Brain microvascular endothelial cell (primary cell): ENCODE results near the gene BAG3.
A peak's percentile ranks its signal among the peaks of the same experiment; 100 is the strongest.

Experiments
- DNase-seq: peaks from one replicate; pipeline ENCODE4 v3.0.0-alpha.2; 2020
- H3K27ac ChIP-seq: fragments of 250-450 bp; sonication (Bioruptor Pico); 2 replicates; pipeline ENCODE4 v1.5.1; 2020; ENCODE audit warnings: mild to moderate bottlenecking, moderate library complexity
- H3K27me3 ChIP-seq: fragments of 250-450 bp; sonication (Bioruptor Pico); replicated peaks from 2 replicates; pipeline ENCODE4 v1.5.1; 2020; ENCODE audit warnings: mild to moderate bottlenecking
- H3K36me3 ChIP-seq: fragments of 250-450 bp; sonication (Bioruptor Pico); replicated peaks from 2 replicates; pipeline ENCODE4 v1.5.1; 2020; ENCODE audit warnings: mild to moderate bottlenecking
- H3K4me3 ChIP-seq: 2 replicates; pipeline ENCODE4 v1.5.1; 2011; ENCODE audit warnings: low read depth, mild to moderate bottlenecking, control low read depth, low read length, moderate library complexity
- in situ Hi-C: cut with HindIII; loops from 2 replicates; pipeline ENCODE4 v1.10.0; 2017; ENCODE audit warnings: low sequenced_read_pairs, low pct_ligation_motif_present
- TF ChIP-seq, protein P1 (sequence below): IDR thresholded peaks from 2 replicates; pipeline ENCODE4 v1.5.1; 2011; ENCODE audit warnings: low read depth, mild to moderate bottlenecking, moderate library complexity, low read length, control low read depth, inconsistent platforms; ENCODE audit errors: missing control alignments

Gene BAG3

DNA sequence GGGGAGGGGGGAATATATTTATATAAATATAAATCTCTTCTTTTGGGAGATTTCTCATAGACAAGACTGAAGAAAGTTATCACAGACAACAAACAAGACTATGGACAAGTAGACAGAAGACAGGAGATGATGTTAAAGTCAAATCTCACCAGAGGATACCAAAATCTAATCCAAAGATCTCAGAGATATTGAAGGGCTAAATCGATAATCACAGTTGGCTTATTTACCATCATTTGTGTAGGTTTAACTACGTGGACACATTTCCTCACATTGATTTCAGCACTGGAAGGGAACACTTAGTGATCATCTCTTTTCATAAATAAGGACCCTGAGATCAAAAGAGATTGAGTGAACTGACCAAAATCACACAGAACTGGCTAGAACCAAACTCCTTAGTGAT lies 72.0 kb downstream of the BAG3 start:
- Histone ChIP-seq H3K27ac (no peak overlapping the region), H3K4me3 (no peak overlapping the region), H3K36me3 (no peaks in the 10 kb centered on the region), H3K27me3 (no peaks in the 10 kb centered on the region)
- in situ Hi-C loops = no loop called here
- TF ChIP-seq, protein P1, sequence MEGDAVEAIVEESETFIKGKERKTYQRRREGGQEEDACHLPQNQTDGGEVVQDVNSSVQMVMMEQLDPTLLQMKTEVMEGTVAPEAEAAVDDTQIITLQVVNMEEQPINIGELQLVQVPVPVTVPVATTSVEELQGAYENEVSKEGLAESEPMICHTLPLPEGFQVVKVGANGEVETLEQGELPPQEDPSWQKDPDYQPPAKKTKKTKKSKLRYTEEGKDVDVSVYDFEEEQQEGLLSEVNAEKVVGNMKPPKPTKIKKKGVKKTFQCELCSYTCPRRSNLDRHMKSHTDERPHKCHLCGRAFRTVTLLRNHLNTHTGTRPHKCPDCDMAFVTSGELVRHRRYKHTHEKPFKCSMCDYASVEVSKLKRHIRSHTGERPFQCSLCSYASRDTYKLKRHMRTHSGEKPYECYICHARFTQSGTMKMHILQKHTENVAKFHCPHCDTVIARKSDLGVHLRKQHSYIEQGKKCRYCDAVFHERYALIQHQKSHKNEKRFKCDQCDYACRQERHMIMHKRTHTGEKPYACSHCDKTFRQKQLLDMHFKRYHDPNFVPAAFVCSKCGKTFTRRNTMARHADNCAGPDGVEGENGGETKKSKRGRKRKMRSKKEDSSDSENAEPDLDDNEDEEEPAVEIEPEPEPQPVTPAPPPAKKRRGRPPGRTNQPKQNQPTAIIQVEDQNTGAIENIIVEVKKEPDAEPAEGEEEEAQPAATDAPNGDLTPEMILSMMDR = no peak
- DNase-seq = no peak

DNA sequence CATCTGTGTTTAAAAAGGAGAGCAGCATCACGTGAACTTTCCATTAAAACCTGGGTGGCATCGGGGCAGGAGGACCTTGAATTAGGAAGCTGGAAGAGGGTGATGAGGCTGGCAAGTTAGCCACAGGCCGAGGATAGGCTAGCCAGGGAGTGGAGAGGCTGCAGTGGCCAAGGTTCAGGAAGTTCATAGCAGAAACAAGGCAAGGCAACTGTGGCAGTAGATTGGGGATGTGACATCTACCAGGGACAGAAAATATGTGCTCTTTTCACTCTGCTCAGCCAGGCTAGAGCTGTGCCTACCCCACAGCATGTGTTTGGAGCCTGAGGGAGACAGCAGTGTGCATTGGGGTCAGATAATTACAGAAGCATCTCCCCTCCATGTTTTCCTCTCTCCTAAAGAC lies 72.4 kb downstream of the BAG3 start:
- in situ Hi-C loops = no loop called here
- no peak for DNase-seq
- no peaks in the 10 kb centered on the region for H3K36me3 ChIP-seq
- H3K27ac ChIP-seq = no peak overlapping the region
- H3K4me3 ChIP-seq = no peak overlapping the region
- H3K27me3 ChIP-seq = no peaks in the 10 kb centered on the region
- TF ChIP-seq, protein P1 = no peak

DNA sequence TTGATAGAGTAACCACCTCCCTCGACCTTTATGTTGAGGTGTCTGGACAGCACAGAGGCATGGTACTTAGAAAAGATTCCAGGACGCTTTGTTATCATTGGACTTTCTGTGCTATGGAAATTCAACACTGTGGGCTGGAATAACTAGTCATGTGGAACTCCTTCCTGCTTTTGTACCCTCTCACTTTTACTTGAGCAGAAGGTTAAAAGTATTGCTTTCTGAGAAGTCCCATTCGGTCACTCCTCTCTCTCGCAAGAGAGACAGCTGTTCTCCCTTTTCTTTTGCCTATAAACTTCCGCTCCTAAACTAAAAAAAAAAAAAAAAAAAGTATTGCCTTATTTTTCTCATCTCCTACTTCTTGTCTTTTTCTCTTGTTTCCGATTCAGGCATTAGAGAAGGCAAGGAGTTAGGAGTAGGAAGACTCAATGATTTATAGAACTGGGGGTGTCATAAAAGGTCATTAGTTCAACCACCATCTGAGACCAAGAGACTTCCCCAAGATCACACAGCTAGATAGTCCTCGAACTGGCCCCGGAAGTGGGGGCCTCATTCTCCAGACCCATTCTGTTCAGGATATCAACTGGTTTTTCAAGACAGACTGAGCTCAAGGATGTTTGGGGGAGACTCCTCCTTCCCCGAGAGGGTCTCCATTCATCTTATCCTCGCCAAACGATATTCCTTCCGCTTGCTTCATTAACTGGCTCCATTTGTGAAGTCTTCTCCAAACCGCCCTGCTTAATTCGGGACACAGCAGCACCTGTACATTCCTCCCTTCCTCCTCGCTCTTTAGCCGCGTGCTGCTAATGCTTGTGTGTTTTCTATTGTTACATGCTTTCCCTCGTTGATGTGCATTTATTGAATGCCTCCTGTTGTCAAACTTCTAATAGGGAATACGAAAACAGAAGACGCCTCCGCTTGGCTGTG lies 73.7 kb downstream of the BAG3 start:
- in situ Hi-C loops = no loop called here
- DNase-seq = no peak
- no peaks in the 10 kb centered on the region for H3K27me3 ChIP-seq
- peak overlapping the region; percentile 69 for H3K4me3 ChIP-seq
- TF ChIP-seq, protein P1 = no peak
- H3K27ac ChIP-seq = peak overlapping the region; percentile 70
- H3K36me3 ChIP-seq = no peaks in the 10 kb centered on the region

DNA sequence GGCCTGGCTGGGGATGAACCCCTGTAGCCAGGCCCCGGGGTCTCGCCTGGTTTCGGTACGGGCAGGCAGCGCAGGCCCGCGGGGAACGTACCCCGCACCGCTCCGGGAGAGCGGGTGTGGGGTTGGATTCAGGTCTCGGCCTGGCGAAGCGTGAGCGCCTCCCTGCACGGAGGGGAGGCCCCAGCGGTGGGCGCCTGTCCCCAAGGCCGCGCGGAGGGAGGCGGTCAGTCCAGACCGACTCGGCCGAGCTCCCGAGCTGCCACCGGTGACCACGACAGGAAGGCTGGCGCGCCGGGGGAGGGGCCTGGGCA lies 74.3 kb downstream of the BAG3 start:
- TF ChIP-seq, protein P1 = no peak

DNA sequence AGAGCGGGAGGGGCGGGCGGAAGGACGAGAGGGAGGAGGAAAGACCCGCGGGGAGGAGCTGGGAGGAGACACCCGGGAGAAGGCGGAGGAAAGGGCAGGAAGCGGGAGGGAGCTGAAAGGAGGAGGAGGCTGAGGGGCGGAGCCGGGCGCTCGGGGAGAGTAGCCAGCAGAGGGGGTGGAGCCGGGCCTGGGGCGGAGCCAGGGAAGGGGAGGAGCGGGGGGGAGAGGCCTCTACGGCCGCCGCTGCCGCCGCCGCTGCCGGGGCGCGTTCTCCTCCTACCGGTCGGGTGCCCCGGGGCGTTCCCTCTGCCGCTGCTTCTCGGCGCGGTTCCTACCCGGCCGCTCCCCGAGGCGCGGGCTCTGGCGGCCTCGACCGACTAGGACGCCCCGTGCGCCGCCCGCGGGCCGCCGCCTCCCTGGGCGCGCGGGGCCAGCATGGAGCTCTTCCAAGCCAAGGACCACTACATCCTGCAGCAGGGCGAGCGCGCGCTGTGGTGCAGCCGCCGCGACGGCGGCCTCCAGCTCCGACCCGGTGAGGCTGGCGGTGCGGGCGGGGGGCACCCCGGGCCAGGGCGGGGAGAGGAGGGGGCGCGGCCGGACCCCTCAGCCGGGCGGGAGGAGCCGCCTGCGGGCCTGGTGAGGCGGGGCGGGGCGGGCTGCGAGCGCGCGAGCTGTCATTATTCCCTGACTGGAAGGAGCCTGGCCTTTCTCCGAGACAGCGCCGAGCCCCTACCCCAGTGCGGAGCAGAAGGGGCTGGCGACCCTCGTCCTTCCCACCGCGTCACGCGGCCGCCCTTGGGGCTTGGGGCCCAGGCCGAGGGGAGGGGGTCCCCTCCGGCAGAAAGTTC lies 74.9 kb downstream of the BAG3 start, which contains the start of gene INPP5F:
Gene INPP5F, plus strand, starts transcription at position 223 of the 848 bp plus-strand sequence. Its CDS starts 213 bp downstream, at position 436.
- Histone ChIP-seq H3K36me3 (no peaks in the 10 kb centered on the region), H3K27ac (peak within 1 kb of the TSS; percentile 70), H3K27me3 (no peaks in the 10 kb centered on the region), H3K4me3 (peak within 1 kb of the TSS; percentile 69)
- DNase-seq = peak; percentile 98
- TF ChIP-seq, protein P1 = peak; percentile 23
- in situ Hi-C loops = no loop called here

More for the DNA sequence above, 74.3 kb downstream of the BAG3 start:
- peak overlapping the region; percentile 69 for H3K4me3 ChIP-seq
- no peaks in the 10 kb centered on the region for H3K36me3 ChIP-seq
- H3K27me3 ChIP-seq = no peaks in the 10 kb centered on the region
- DNase-seq = no peak
- in situ Hi-C loops = no loop called here
- H3K27ac ChIP-seq = peak overlapping the region; percentile 70
